ENCODE data around the gene ITSN1.

GRCh38 chr21:33824156-33824941 is 182.0 kb downstream of the ITSN1 start:
- TF ChIP-seq CTCF (IDR thresholded peaks at IDR 0.05) (no peak), POLR2AphosphoS5 (IDR thresholded peaks at IDR 0.05) (no peak), POLR2A (IDR thresholded peaks at IDR 0.05) (no peak)
